Pancreas (tissue), 10 donors: ENCODE measurements around the gene GALNT10. TPM values are rescaled to one million over a fixed set of nuclear protein-coding genes. Genes with fewer than 3 reads are reported as not detected.
A peak's percentile ranks its signal among the peaks of the same experiment; 100 is the strongest.

Experiments
- ATAC-seq, 4 donors: fragments of 200-7000 bp; cut with Tn5 transposase; one replicate each; pipeline versions ENCODE4 v1.8.0 to v1.9.1; 2020; ENCODE audit warnings: mild to moderate bottlenecking in 4 of 4, moderate library complexity in 4 of 4
- DNase-seq, 6 donors: peaks; one replicate each; pipeline ENCODE4 v3.0.0-alpha.2; 2020
- FAIRE-seq: peaks from 2 replicates; lab custom pipeline; 2012; peaks lifted over from hg19 to GRCh38; lab: Jason Lieb, UNC
- H3K27ac ChIP-seq, 4 donors: fragments of 200-600 bp; sonication (generic); 1 replicate in 3 of 4; 2 replicates in 1 of 4; pipeline versions ENCODE4 v1.5.0 to v1.8.0; 2020
- H3K27me3 ChIP-seq, 4 donors: fragments of 200-600 bp; one replicate each; pipeline ENCODE4 v1.8.0; 2021
- H3K36me3 ChIP-seq, 3 donors: fragments of 200-600 bp; sonication (generic) in 1 of 3; one replicate each; pipeline versions ENCODE4 v1.5.0 to v1.8.0; 2020 to 2021
- H3K4me1 ChIP-seq, 3 donors: fragments of 200-600 bp; one replicate each; pipeline ENCODE4 v1.8.0; 2021
- H3K4me3 ChIP-seq, 4 donors: fragments of 200-600 bp; sonication (generic) in 2 of 4; one replicate each; pipeline versions ENCODE4 v1.5.0 to v1.8.0; 2020 to 2021
- H3K9me3 ChIP-seq, 4 donors: fragments of 200-600 bp; one replicate each; pipeline ENCODE4 v1.8.0; 2021
- WGBS, 2 donors: extraction: QIAGEN DNeasy Blood & Tissue Kit; methylation state at CpG; one replicate each; pipeline ENCODE4 v1.1.7; 2013; 5-methylcytosine and 5-hydroxymethylcytosine counted together
- intact Hi-C, 3 donors: fragments of 100-400 bp; cut with DNase I; formaldehyde crosslinking; loops; one replicate each; pipeline versions ENCODE4 v1.11.1 to v1.14.2; 2022
- polyA plus RNA-seq, 2 donors: library from polyadenylated mRNA; stranded (reverse); fragments of 200-250 nt; gene quantifications; one replicate each; pipeline ENCODE4 v1.2.3, GENCODE V29; 2013
- total RNA-seq, 6 donors: library from RNA; stranded (reverse); fragmentation: NEBNext Ultra II Directional in 4 of 6; extraction: Animal tissue kit (Norgen Biotek cat#: 25700) in 4 of 6; gene quantifications; one replicate each; pipeline versions ENCODE4 v1.2.1 to v1.2.4, GENCODE V29; 2021 to 2023
- TF ChIP-seq, protein P1 (sequence below), 4 donors: fragments of 200-600 bp; sonication (generic) in 3 of 4; IDR thresholded peaks; one replicate each; pipeline versions ENCODE4 v1.5.0 to v1.8.0; 2021; ENCODE audit warnings: antibody characterized with exemption in 4 of 4
- donor health status: healthy with polysubstance abuse.
- donor health status: DM: no; HTN: no; CAD: no; lungs with moderate emphysema.
- donor health status: DM: no; HTN: no; CAD: no.
- donor health status: control.
- donor health status: control.
- donor health status: Bipolar disorder and iron deficiency.
- donor health status: DM: yes; HTN: yes; CAD: no.
- donor health status: DM: no; HTN: no; CAD: no.
- donor health status: DM: no; HTN: no; CAD: no.
- donor health status: DM: yes; HTN: yes; CAD: no.

The GALNT10 gene
- total and polyA plus RNA-seq, 8 donors: 4.4 to 23.1 (median 13.4) TPM

DNA sequence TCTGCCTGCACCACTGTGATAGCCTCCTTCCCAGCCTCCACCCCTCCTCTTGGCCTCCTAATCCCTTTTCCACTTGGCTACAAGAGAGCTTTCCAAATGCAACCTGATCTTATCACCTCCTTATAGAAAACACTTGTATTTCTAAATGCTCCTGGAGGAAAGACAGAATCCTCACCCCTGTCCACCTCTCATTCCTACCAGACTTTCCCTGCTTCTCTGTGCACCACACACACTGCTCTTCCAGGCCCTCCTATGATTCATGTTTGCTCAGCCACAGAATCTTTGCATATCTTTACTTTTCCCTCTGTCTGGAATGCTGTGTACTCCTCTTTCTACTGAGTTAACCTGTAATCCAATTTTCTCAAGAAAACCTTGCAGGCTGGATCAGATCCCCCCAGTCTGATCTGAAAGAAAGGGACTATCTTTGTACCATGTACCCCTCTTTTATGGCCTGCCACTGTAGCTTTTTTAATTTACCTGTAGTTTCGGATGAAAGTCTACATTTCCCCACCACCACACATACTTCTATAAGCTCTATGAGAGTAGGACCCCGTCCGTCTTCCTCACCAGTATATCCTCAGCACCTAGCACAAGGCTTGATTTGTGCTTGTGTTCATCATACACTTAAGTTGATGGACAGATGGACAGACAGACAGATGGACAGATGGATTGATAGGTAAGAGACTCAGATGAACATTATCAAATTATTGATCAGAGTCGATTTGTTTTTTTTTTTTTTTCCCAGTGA lies 95.3 kb downstream of the GALNT10 start:
- intact Hi-C loops: no loop called here

DNA sequence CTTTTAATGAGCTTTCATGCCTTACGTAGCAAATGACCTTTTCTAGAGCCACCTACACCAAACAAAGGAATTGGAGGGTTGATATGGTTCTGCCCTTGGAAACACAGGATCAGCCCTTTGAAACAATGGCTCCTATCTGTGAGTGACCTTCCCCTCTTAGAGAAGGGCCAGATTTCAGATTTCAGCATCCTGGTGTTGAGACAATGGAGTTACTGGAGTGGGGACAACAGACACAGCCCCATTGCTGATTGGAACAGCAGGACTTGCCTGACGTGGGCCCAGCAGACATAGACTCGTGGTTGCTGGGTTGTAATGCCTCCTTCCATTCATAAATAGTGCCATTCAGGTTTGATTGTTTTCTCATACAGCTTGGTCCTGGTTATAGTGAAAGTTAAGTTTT lies 96.0 kb downstream of the GALNT10 start:
- FAIRE-seq: no peak
- no peak for DNase-seq
- WGBS, 2 donors: 59 to 68% methylated on average over 3 of the region's 3 CpGs
- Histone ChIP-seq H3K4me1 (peaks cover 18 to 34% (median 19%) of the 10 kb centered on the region in 3 donors), H3K27me3 (no peaks in the 10 kb centered on the region), H3K36me3 (no peaks in the 10 kb centered on the region), H3K4me3 (no peak overlapping the region), H3K9me3 (no peaks in the 10 kb centered on the region), H3K27ac (peak overlapping the region in 2 of 4 donors; percentile 41 to 49)
- intact Hi-C loops: no loop called here
- no peak for ATAC-seq
- TF ChIP-seq, protein P1, sequence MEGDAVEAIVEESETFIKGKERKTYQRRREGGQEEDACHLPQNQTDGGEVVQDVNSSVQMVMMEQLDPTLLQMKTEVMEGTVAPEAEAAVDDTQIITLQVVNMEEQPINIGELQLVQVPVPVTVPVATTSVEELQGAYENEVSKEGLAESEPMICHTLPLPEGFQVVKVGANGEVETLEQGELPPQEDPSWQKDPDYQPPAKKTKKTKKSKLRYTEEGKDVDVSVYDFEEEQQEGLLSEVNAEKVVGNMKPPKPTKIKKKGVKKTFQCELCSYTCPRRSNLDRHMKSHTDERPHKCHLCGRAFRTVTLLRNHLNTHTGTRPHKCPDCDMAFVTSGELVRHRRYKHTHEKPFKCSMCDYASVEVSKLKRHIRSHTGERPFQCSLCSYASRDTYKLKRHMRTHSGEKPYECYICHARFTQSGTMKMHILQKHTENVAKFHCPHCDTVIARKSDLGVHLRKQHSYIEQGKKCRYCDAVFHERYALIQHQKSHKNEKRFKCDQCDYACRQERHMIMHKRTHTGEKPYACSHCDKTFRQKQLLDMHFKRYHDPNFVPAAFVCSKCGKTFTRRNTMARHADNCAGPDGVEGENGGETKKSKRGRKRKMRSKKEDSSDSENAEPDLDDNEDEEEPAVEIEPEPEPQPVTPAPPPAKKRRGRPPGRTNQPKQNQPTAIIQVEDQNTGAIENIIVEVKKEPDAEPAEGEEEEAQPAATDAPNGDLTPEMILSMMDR (IDR thresholded peaks at IDR 0.05): no peak

More for the DNA sequence above, 95.3 kb downstream of the GALNT10 start:
- Histone ChIP-seq H3K9me3 (no peaks in the 10 kb centered on the region), H3K4me3 (no peak overlapping the region), H3K27ac (no peak overlapping the region), H3K27me3 (no peaks in the 10 kb centered on the region), H3K36me3 (no peaks in the 10 kb centered on the region), H3K4me1 (peaks cover 18 to 34% (median 19%) of the 10 kb centered on the region in 3 donors)
- 72 to 75% methylated on average over 4 of the region's 4 CpGs for WGBS, 2 donors
- ATAC-seq (peak in 2 of 4 donors; percentile 37 to 57), DNase-seq (no peak), FAIRE-seq (no peak)
- TF ChIP-seq, protein P1 (IDR thresholded peaks at IDR 0.05): no peak

DNA sequence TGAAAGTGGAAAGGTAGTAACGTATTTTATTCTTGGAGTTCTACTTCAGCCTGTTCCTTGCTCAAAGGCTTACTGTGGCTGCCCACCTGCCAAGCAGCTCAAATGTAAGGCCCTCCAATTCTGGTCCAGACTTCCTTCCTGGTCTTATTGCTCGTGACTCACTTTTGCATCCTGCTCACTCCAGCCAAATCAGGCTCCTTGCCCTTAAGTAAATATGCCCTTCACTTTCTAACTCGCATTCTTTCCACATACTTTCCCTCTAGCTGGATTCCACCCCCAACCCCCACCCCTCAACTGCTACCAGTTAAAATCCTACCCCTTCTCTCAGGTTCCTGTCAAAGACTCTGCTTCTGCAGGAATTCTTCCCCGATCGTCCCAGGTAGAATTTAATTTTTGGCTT lies 96.6 kb downstream of the GALNT10 start:
- 45 to 47% methylated on average over 5 of the region's 5 CpGs for WGBS, 2 donors
- ATAC-seq (peak; percentile 75 to 87 (median 82)), FAIRE-seq (no peak), DNase-seq (peak in 2 of 6 donors; percentile 41 to 45)
- Histone ChIP-seq H3K4me1 (peaks cover 18 to 34% (median 19%) of the 10 kb centered on the region in 3 donors), H3K4me3 (no peak overlapping the region), H3K27ac (peak overlapping the region in 2 of 4 donors; percentile 41 to 49), H3K36me3 (no peaks in the 10 kb centered on the region), H3K9me3 (no peaks in the 10 kb centered on the region), H3K27me3 (no peaks in the 10 kb centered on the region)
- TF ChIP-seq, protein P1 (IDR thresholded peaks at IDR 0.05): no peak
- intact Hi-C loops: no loop called here

DNA sequence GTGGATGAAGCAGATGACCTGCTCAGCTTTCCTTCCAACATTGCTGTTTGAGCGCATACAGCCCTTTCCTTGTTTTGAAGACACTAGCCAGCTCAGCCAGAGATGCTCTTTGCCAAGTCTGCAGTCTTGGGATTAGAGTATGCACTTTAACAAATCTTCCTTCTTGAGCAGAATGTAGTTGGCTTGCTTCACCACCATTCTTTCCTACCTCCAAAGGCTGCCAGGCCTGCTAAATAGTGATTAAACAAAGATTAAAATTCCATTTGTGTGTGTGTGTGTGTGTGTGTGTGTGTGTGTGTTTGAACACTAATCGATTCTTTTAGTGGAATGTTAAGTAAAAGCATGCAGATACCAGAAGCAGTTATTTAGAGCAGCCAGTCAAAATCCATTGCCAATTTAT lies 97.6 kb downstream of the GALNT10 start:
- Histone ChIP-seq H3K36me3 (no peaks in the 10 kb centered on the region), H3K27me3 (no peaks in the 10 kb centered on the region), H3K4me1 (peaks cover 18 to 34% (median 19%) of the 10 kb centered on the region in 3 donors), H3K27ac (peak overlapping the region in 1 of 4 donors; percentile 8), H3K9me3 (no peaks in the 10 kb centered on the region), H3K4me3 (no peak overlapping the region)
- FAIRE-seq (no peak), ATAC-seq (peak; percentile 55 to 71 (median 62)), DNase-seq (peak in 2 of 6 donors; percentile 24 to 33)
- intact Hi-C loops: no loop called here
- TF ChIP-seq, protein P1 (IDR thresholded peaks at IDR 0.05): no peak
- 9 to 14% methylated on average over 2 of the region's 2 CpGs for WGBS, 2 donors

DNA sequence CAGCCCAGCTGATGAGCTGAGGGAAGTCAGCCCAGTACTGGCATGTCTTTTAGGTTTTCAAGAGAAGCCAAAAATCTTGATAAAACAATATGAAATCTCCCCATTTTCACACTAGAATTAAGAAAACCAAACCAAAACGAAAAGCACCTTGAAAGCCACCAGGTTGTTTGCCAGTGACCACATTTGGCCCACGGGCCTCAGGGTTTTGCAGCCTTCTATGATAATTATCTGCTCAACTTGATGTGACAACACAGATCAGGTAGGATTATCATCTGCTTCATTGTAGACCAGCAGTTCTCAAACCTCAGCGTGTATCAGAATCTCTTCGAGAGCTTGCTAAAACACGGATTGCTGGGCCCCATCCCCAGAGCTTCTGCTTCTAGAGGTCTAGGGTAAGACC lies 101.4 kb downstream of the GALNT10 start:
- 94 to 98% methylated on average over 5 of the region's 5 CpGs for WGBS, 2 donors
- H3K4me1 ChIP-seq: peaks cover 16 to 32% (median 31%) of the 10 kb centered on the region in 3 donors
- intact Hi-C loops: no loop called here

More for the DNA sequence above, 101.4 kb downstream of the GALNT10 start:
- Histone ChIP-seq H3K36me3 (no peaks in the 10 kb centered on the region), H3K4me3 (no peak overlapping the region), H3K9me3 (no peaks in the 10 kb centered on the region), H3K27me3 (no peaks in the 10 kb centered on the region), H3K27ac (no peak overlapping the region)
- ATAC-seq (no peak), DNase-seq (no peak), FAIRE-seq (no peak)
- TF ChIP-seq, protein P1 (IDR thresholded peaks at IDR 0.05): no peak
